SK-N-DZ (cell line): Measurements from ENCODE around the gene FKBP5.
"Not testable (repeated sequence)": the region's sequence is repeated elsewhere in the genome, so short reads cannot be mapped to it uniquely, and the experiment has no call there.

ENCODE experiments used
- DNase-seq: peaks from one replicate; pipeline ENCODE4 v3.0.0-alpha.2; 2015; ENCODE audit warnings: low spot score

Gene FKBP5

DNA sequence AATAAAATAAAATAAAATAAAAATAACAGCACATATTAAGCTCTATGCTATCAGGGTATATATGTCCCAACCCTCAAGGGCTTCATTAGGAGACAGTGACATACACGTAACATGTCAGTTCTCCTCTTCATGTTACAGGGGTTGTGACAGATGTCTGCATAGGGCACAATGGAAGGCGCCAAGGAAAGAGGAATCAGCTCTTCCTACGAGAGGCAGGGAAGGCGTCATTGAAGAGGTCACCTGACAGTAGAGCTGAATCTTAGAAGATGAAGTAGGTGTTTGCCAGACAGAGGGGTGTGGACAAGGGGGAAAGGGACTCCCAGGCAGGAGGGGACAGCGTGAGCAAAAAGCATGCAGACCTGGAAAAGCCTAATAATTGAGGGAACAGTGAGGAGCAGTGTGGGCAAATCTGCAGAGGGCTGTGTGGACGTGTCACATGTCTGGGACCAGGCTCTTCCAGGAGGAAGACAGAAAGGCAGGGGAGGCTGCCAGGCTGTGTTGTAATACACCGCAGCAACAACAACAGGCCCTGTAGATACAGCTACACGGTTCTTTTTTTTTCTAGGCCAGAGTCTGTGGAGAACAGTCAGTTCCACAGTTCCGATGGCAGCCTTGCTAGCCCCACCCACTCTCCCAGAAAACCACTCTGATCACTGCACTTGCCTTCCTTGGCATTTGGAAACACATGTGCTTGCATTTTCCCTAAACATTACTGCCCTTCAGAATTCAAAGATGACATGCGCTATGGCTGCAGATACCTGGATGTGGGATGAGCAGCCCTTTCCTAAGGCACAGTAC lies 2.5 kb upstream of the FKBP5 start:
- no peak for DNase-seq

DNA sequence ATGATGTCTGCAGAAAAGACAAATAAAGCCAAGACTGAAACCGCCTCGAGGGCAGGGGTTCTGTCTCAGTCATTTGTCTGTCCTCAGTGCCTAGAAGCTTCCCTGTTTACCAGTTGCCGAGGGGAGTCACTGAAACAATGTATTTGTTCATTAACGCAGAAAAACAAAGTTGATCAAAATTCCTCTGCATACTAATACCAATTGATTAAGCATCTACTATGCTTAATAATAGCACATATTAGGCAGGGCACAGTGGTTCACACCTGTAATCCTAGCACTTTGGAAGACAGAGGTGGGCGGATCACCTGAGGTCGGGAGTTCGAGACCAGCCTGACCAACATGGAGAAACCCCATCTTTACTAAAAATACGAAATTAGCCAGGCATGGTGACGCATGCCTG lies 1.8 kb upstream of the FKBP5 start:
- DNase-seq = no peak

DNA sequence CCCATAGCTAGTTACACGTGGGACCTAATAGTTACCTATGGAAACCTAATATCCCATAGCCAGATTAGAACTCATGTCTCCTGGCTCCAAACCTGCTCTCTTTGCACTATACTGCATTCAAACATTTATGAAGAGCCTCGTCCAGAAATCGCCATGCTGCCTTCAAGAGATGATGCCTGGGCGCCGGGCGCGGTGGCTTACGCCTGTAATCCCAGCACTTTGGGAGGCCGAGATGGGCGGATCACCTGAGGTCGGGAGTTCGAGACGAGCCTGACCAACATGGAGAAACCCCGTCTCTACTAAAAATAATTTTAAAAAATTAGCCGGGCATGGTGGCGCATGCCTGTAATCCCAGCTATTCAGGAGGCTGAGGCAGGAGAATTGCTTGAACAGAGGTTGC lies 1.3 kb upstream of the FKBP5 start:
- DNase-seq = not testable (repeated sequence)

DNA sequence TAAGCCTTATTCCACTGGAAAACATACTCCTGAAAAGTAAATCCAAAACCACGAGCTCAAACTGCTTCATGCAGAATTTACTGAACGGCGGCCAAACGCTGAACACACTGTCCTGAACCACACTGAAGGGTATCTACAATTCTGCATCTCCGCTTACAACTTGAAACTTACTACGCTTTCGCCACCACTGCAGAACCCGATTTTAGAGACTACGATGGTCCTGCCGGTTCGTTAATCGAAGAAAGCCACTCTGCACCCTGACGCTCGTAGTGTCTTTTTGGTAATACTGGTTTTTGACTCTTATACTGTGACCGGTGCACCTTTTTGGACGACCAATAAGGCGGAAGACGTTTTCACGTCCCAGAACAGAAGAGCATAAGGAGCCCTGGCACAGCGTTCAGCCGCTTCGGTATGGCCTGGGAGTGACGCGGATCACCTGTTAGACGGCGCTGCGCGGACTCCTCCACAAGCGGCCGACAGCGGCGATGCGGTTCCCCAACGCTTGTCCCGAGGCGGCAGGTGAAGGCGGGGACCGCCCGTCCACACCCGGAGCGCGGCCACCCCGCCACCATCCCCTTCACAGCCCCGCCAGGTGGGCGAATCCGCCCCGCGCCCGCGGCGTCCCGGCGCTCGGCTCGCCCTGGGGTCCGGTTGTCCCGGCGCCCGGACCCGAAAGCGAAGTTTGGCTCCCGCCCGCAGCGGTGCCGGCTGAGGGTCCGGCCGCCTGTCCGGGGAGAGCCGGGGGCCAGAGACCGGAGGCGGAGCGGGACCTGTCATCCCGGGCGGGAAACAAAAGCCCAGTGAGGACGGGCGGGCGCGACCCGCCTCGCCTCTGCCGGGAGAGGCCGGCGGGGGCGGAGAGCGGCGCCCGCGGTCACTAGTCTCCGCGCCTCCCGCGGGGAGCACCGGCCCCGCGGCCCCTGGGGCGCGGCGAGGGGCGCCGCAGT lies 784 bp downstream of the FKBP5 start:
- peak; percentile 58 for DNase-seq

DNA sequence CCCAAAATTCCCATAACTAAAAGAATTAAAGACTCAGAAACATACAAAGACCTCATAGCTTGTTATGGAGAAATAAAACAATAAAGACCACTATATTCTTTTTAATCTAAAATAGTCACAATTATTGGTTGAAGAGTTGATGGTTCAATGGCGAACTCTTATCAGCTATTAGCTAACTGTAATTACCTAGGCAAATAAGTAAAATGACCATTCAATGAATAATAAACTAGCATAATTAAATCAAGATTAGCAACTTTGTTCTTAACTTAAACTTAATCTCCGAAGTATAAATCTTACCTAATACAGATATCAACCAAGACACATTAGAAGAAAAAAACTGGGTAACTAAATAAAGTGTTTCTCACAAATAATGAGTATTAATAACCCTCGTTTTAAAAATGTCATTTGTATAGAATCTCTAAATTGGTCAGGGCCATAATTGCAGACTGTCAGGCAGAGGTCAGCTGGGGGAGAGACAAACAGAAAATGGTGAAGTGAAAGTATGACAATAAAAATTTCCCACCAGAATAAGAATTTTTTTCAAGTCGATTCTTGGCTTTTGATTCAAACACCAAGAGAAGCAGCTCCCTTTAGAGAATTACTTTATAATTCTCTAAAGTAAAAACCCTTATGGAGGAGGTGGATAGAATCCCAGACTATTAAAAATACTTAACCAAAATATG lies 1.7 kb downstream of the FKBP5 start:
- DNase-seq = no peak

DNA sequence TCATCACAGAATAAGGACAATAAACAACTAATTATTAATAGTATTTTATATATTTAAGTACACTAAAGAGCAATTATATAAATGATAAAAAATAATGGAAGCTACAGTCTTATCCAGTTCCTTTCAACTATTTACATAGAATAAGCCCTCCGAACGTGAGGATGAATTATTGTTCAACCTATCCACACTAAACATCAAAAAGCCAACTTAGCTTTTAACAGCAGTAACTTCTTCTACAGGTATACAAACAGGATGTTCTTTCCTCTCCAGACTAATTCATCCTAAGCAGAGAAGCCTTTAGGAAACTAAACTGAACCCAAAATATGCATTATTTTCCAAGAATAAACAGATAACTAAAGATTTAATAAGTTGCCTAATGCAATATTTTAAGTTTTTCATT lies 2.3 kb downstream of the FKBP5 start:
- no peak for DNase-seq

DNA sequence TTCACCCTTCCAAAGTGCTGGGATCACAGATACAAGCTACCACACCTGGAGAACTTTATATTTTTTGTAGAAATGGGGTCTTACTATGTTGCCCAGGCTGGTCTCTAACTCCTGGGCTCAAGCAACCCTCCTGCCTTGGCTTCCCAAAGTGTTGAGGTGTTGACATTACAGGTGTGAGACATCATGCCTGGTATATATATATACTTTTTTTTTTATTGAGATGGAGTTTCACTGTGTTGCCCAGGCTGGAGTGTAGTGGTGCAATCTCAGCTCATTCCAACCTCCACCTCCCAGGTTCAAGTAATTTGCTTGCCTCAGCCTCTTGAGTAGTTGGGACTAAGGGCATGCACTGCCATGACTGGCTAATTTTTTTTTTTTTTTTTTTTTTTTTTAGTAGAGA lies 5.4 kb downstream of the FKBP5 start:
- no peak for DNase-seq

DNA sequence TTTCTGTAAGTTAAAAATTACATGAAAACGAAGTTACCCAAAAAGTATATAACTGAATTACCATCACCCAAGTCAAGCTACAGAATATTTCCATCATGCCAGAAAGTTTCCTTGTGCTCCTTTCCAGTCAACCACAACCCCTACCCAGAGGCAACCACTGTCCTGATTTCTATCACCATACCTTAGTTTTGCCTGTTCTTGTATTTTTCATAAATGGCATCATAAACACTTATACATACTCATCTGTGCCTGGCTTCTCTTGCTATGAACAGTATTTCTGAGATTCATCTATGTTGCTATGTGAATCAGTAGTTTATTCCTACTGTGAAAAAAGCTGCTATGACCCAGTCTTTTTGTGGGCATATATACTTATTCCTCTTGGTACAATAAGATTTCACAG lies 7.4 kb downstream of the FKBP5 start:
- no peak for DNase-seq

DNA sequence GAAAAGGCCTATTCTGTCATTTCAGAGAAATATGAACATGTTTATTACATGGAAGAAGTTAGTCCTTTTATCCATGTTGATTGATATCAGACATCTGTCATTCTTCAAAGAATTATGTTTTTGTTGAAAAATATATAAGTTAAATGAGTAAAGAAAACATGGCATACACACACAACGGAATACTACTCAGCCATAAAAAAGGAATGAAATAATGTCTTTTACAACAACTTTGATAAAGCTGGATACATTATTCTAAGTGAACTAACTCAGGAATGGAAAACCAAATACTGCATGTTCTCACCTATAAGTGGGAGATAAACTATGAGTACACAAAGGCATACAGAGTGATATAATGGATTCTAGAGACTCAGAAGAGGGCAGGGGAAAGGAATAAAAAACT lies 9.3 kb downstream of the FKBP5 start:
- DNase-seq = no peak

DNA sequence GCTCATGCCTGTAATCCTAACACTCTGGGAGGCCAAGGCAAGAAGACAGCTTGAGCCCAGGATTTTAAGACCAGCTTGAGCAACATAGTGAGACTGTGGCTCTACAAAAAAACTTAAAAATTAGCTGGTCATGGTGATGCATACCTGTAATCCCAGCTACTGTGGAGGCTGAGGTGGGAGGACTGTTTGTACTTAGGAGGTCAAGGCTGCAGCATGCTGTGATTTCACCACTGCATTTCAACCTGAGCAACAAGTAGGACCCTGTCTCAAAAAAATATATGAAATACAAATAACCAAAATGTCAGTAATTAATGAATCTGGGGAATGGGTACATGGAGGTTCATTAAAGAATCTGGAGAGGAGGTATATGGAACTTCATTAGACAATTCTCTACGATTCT lies 9.9 kb downstream of the FKBP5 start:
- DNase-seq = no peak

DNA sequence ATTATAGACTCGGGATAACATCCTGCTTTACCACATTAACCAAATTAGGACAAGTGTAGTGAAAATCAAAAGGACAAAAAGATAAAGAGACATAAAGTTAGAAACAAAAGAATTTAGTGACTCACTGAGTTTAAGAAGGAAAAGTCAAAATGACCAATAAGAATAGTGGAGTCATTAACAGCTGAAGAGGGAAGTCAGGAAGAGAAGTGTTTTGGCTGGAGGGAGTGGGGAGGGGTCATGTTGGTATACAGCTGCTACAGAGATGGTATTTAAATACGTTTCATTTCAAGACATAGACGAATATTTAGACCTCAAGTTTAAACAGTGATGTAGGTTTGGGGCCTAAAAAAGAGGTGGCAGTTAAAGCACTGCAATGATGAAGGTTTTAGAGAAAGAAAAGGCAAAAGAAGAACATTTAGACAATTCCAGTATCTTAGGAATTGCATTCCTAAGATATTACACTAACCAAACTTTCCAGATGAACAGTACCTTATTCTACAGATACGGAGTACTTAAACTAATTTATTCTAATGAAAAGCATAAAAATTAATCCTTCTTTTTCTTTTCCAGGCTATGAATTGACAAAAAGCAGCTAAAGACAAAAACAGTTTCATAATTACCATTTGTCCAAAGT lies 10.6 kb downstream of the FKBP5 start:
- no peak for DNase-seq

DNA sequence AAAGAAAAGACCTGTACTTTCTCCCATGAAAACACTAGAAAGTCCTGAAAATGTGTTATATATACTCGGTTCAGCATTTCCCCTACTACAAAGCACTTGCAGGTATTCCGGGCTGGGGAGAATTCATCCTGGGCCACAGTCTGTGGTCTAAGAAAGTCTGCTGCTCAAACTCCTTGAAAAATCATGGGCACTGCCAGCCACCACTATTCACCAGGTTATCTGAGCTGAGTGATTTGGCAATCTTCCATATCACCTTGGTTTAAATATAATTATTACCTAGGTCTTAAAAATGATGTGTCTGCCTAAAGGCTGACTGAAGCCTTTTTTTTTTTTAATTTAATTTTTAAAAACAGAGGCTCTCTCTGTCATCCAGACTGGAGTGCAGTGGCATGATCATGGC lies 11.3 kb downstream of the FKBP5 start:
- no peak for DNase-seq

DNA sequence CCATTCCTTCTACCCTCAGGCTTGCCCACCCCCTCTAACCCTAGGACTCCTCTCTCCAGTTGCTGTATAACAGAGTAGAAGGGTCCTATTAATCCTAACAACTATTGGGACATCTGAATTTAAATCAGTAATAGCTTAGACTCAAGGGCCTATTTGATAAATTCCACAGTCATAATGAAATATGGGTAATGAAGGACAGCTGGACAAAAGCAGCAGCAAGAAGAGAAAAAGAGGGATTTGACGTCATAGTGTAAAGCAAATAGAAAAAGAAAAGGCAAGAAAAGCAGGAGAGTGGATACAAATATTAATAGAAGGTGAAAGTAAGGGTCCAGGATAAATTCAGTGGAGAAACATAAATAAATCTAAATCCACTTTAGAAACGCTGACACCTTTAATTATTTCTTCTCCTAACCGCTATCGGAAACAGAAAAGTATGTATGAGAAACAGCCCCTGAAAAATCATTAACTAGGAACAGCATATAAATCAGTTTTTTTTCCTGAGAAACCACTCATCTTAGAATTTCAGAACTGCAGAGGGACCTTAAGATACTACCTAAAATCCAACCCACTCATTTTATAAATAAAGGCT lies 12.8 kb downstream of the FKBP5 start:
- no peak for DNase-seq

DNA sequence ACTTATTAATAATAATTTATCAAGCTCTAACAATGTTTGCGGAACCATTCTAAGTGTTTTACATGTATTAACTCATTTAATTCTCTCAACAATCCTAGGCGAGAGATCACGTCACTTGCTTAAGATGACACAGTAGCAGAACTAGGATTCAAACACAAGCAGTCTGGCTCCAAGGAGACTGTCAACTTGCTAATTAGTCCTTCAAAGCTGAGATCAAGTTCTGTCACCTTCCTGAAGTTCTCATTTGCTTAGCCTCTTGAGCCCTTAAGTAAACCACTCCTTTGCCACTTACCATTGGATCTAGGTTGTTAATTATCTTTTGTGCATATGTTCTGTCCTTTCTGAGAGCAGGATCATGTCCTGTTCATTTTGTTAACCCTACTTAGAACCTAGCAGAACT lies 14.1 kb downstream of the FKBP5 start:
- DNase-seq = no peak

DNA sequence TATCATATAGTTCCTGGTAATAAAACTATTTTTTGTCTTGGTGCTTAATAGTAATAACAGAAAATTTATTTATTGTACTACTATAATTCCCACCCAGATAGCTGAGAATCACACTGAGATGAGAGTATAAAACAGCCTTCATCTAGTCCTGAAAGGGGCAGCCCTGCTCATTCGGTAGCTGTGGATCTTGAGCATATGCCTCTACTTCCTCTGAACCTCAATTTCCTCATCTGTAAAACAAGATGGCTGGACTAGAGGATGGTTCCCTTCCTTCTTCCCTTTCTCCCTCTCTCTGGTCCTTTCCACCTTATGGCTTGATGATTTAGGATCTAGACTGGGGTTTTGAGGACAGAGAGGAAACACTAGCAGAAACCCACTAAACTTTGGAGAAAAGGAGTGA lies 15.0 kb downstream of the FKBP5 start:
- DNase-seq = no peak

DNA sequence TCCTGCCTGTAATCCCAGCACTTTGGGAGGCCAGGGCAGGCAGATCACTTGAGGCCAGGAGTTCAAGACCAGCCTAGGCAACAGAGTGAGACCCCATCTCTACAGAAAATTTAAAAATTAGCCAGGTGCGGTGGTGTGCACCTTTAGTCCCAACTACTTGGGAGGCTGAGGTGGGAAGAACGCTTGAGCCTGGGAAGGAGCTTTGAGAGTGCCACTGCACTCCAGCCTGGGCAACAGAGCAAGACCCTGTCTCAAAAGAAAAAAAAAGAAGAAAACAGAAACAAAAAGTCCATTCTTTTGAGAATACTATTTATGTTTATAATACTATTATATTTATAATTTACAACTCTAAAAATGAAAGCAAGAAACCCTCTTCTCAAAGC lies 15.4 kb downstream of the FKBP5 start:
- not testable (repeated sequence) for DNase-seq

DNA sequence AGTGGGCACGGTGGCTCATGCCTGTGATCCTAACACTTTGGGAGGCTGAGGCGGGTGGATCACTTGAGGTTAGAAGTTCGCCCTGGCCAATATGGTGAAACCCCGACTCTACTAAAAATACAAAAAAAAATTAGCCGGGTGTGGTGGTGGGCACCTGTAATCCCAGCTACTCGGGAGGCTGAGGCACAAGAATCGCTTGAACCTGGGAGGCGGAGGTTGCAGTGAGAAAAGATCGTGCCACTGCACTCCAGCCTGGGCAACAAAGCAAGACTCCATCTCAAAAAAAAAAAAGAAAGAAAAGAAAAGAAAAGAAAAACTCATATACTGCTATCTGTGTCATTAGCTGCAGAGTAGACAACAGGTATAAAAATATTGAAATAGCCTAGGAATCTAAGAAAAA lies 18.3 kb downstream of the FKBP5 start:
- not testable (repeated sequence) for DNase-seq

DNA sequence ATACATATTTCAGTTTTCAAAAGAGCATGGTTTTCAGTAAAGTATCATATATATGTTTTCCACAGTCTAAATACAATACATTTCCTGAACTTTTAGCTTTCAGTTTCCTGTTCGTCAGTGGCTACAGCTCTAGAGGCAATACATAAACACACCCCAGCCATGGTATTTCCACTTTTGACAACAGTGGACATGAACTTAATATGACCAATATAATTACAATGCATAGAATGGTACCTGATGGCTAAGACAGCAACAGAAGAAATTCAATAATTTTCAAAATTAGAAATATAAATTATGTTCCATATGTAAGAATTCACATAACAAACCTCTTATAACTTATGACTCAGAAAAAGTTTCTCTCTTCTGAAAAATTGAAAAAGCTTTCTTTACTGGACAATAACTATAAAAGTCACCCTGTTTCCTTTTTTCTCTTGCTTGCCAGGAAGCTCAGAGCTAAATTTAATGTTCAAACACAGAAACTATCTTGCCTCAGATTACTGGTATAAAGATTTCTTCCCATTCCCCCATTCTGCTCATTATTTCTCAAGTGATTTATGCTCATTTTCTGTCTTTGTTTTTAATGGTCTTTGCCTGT lies 19.2 kb downstream of the FKBP5 start:
- no peak for DNase-seq

DNA sequence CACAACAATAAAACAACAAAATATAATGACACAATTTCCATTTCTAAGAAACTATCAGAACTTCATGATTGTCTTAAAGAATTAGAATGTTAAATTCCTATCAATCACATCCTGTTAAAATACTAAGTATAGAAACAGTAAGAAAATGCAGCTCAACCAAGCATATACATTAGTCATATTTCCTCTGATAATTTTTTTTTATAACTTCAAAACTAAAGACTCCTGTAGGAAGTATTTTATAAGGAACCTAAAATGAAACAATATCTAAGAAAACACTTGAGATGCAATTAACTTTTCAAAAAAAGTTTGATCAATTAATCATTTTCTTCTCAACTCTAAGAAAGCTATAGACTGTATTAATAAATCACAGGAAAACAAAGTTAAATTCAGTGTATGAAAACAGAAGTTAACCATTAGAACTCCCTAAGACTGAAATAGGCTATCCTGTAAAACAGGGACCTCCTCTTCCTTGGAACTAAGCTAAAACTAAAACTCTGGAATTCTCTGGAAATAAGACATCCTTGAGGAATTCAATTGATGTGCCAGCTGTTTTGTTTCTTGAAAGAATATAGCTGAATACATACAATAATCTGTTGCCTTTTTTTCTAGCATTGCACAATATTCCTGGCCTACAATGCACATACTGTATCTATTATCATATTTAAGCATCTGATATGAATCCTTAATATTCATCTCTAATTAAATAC lies 19.8 kb downstream of the FKBP5 start:
- no peak for DNase-seq

DNA sequence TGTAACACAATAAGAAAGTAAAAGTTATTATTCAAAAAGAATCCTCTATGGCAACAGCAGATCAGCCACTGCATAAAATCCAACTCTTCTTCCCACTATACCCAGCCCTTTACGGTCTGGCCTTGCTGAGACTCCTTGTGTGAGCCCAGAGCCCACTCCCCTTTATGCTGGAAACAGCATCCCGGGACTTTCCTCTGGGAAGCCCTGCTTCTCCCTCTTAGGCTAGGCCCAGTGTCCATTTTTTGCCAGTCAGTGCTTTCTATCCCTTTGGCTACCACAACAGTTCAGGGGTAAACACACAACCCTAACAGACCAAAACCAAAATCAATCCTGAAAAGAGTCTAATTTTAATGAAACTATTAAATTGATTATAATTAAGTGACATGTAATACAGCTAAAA lies 20.6 kb downstream of the FKBP5 start:
- no peak for DNase-seq
